ENCODE data around the gene TMEM186. TPM values are rescaled to one million over a fixed set of nuclear protein-coding genes. Genes with fewer than 3 reads are reported as not detected.

The TMEM186 gene
- polyA plus RNA-seq, 4 donors: 14.7 to 17.1 (median 16.1) TPM

Other genes starting within 250 kb of the TMEM186 start
- under 1 TPM in 2 of 4 donors, not detected in 2; 0.22 to 0.23 TPM for gene TMEM114, start 207.1 kb downstream of the TMEM186 start, polyA plus RNA-seq (ENCODE audit: insufficient read length in 4 of 4)
- gene METTL22, start 175.9 kb downstream of the TMEM186 start, polyA plus RNA-seq (ENCODE audit: insufficient read length in 4 of 4): 10 to 100 TPM; 17.6 to 19.2 (median 18.8) TPM
- 10 to 100 TPM; 55.1 to 88.3 (median 60.6) TPM for gene ABAT, start 123.0 kb downstream of the TMEM186 start, polyA plus RNA-seq (ENCODE audit: insufficient read length in 4 of 4)
- 10 to 100 TPM; 19.8 to 26.1 (median 21.2) TPM for gene PMM2, start 200 bp upstream of the TMEM186 start, polyA plus RNA-seq (ENCODE audit: insufficient read length in 4 of 4)
- 10 to 100 TPM; 67.4 to 82.5 (median 71.0) TPM for gene CARHSP1, start 71.4 kb upstream of the TMEM186 start, polyA plus RNA-seq (ENCODE audit: insufficient read length in 4 of 4)
- gene LITAFD, start 84.7 kb upstream of the TMEM186 start, polyA plus RNA-seq (ENCODE audit: insufficient read length in 4 of 4): under 1 TPM in 1 of 4 donors, not detected in 3; 0.20 TPM
- 100 to 1,000 TPM; 112 to 133 (median 127) TPM for gene USP7, start 166.3 kb upstream of the TMEM186 start, polyA plus RNA-seq (ENCODE audit: insufficient read length in 4 of 4)